H9 (cell line): ENCODE data around the gene RNU7-1. TPM values are rescaled to one million over a fixed set of nuclear protein-coding genes. Genes with fewer than 3 reads are reported as not detected.

ENCODE experiments used
- DNase-seq: peaks from one replicate; pipeline ENCODE4 v3.0.0-alpha.2; 2017
- H2AFZ ChIP-seq: one replicate; pipeline ENCODE4 v1.6.1; 2013; ENCODE audit warnings: mild to moderate bottlenecking, low read length, control low read depth, moderate library complexity
- H2AK5ac ChIP-seq: 2 replicates; pipeline ENCODE4 v1.6.1; 2013; ENCODE audit warnings: low read length, control low read depth, mixed read lengths; ENCODE audit not compliant: insufficient read length
- H2BK120ac ChIP-seq: one replicate; pipeline ENCODE4 v1.6.1; 2013; ENCODE audit warnings: low read depth, mild to moderate bottlenecking, low read length, control low read depth, inconsistent platforms; ENCODE audit not compliant: poor library complexity, severe bottlenecking
- H2BK12ac ChIP-seq: 2 replicates; pipeline ENCODE4 v1.6.1; 2013; ENCODE audit warnings: low read length, control low read depth, mixed read lengths, low read depth; ENCODE audit not compliant: insufficient read length
- H2BK15ac ChIP-seq: 2 replicates; pipeline ENCODE4 v1.6.1; 2013; ENCODE audit warnings: low read depth, low read length, control low read depth
- H2BK20ac ChIP-seq: one replicate; pipeline ENCODE4 v1.6.1; 2013; ENCODE audit warnings: low read depth, mild to moderate bottlenecking, low read length, control low read depth, inconsistent platforms; ENCODE audit not compliant: poor library complexity, severe bottlenecking
- H2BK5ac ChIP-seq: 2 replicates; pipeline ENCODE4 v1.6.1; 2013; ENCODE audit warnings: low read length, control low read depth, mixed read lengths; ENCODE audit not compliant: insufficient read length
- H3K14ac ChIP-seq: 2 replicates; pipeline ENCODE4 v1.6.1; 2013; ENCODE audit warnings: low read length, control low read depth; ENCODE audit not compliant: insufficient read depth
- H3K18ac ChIP-seq: 2 replicates; pipeline ENCODE4 v1.6.1; 2013; ENCODE audit warnings: low read depth, mild to moderate bottlenecking, mixed read lengths, low read length, control low read depth; ENCODE audit not compliant: insufficient read length
- H3K23ac ChIP-seq: 2 replicates; pipeline ENCODE4 v1.6.1; 2013; ENCODE audit warnings: low read length, control low read depth, mixed read lengths, low read depth; ENCODE audit not compliant: insufficient read length
- H3K23me2 ChIP-seq: 2 replicates; pipeline ENCODE4 v1.6.1; 2013; ENCODE audit warnings: low read depth, mild to moderate bottlenecking, mixed read lengths, low read length, control low read depth; ENCODE audit not compliant: insufficient read length, poor library complexity, severe bottlenecking
- H3K27ac ChIP-seq: 2 replicates; pipeline ENCODE4 v1.5.1; 2013; ENCODE audit warnings: low read length, control low read depth, mixed read lengths, low read depth; ENCODE audit not compliant: insufficient read length
- H3K27me3 ChIP-seq: 2 replicates; pipeline ENCODE4 v1.6.1; 2013; ENCODE audit warnings: low read length, control low read depth, inconsistent platforms; ENCODE audit not compliant: insufficient read depth
- H3K4ac ChIP-seq: 2 replicates; pipeline ENCODE4 v1.6.1; 2013; ENCODE audit warnings: low read depth, mild to moderate bottlenecking, control low read depth, inconsistent platforms, low read length, moderate library complexity
- H3K4me1 ChIP-seq: 2 replicates; pipeline ENCODE4 v1.6.1; 2013; ENCODE audit warnings: low read length, control low read depth, inconsistent platforms; ENCODE audit not compliant: insufficient read depth
- H3K4me2 ChIP-seq: 2 replicates; pipeline ENCODE4 v1.6.1; 2013; ENCODE audit warnings: low read length, control low read depth, mixed read lengths; ENCODE audit not compliant: insufficient read length, insufficient read depth
- H3K56ac ChIP-seq: 2 replicates; pipeline ENCODE4 v1.6.1; 2013; ENCODE audit warnings: low read depth, mild to moderate bottlenecking, mixed read lengths, low read length, control low read depth; ENCODE audit not compliant: insufficient read length
- H3K79me1 ChIP-seq: 2 replicates; pipeline ENCODE4 v1.6.1; 2013; ENCODE audit warnings: low read depth, mild to moderate bottlenecking, moderate library complexity, low read length, control low read depth, inconsistent platforms; ENCODE audit not compliant: insufficient read depth, poor library complexity, severe bottlenecking
- H3K79me2 ChIP-seq: 2 replicates; pipeline ENCODE4 v1.6.1; 2013; ENCODE audit warnings: low read length, control low read depth, inconsistent platforms; ENCODE audit not compliant: insufficient read depth
- H3K9ac ChIP-seq: 2 replicates; pipeline ENCODE4 v1.6.1; 2013; ENCODE audit warnings: low read length, control low read depth, mixed read lengths; ENCODE audit not compliant: insufficient read length; ENCODE audit errors: extremely low read depth
- H3K9me3 ChIP-seq: one replicate; pipeline ENCODE4 v1.6.1; 2013; ENCODE audit warnings: low read depth, low read length, inconsistent platforms; ENCODE audit not compliant: control insufficient read depth
- H3T11ph ChIP-seq: one replicate; pipeline ENCODE4 v1.6.1; 2013; ENCODE audit warnings: mild to moderate bottlenecking, low read length, control low read depth, inconsistent platforms
- H4K20me1 ChIP-seq: one replicate; pipeline ENCODE4 v1.6.1; 2013; ENCODE audit not compliant: control insufficient read depth, insufficient read length, insufficient read depth
- H4K5ac ChIP-seq: 2 replicates; pipeline ENCODE4 v1.6.1; 2013; ENCODE audit warnings: low read depth, mild to moderate bottlenecking, mixed read lengths, low read length, control low read depth; ENCODE audit not compliant: insufficient read length
- H4K8ac ChIP-seq: replicated peaks from 2 replicates; pipeline ENCODE4 v1.6.1; 2013; ENCODE audit warnings: low read length, control low read depth, mixed read lengths, low read depth; ENCODE audit not compliant: insufficient read length
- H4K91ac ChIP-seq: 2 replicates; pipeline ENCODE4 v1.6.1; 2013; ENCODE audit warnings: low read depth, mild to moderate bottlenecking, moderate library complexity, mixed read lengths, low read length, control low read depth; ENCODE audit not compliant: insufficient read length
- H3K27ac Mint-ChIP-seq, 3 experiments: 2 replicates in 2 of 3; 3 replicates in 1 of 3; pipeline ENCODE4 v1.8.0; 2020 to 2021; ENCODE audit warnings: mixed read lengths in 3 of 3, mild to moderate bottlenecking in 1 of 3, moderate library complexity in 1 of 3
- H3K27me3 Mint-ChIP-seq: 2 replicates; pipeline ENCODE4 v1.8.0; 2021; ENCODE audit warnings: low read depth, mild to moderate bottlenecking, moderate library complexity, mixed read lengths
- H3K36me3 Mint-ChIP-seq, 3 experiments: 2 replicates in 2 of 3; 3 replicates in 1 of 3; pipeline ENCODE4 v1.8.0; 2020 to 2021; ENCODE audit warnings: low read depth in 3 of 3, mixed read lengths in 3 of 3; ENCODE audit not compliant: insufficient read depth in 1 of 3
- H3K4me1 Mint-ChIP-seq, 2 experiments: 2 replicates each; pipeline ENCODE4 v1.8.0; 2020; ENCODE audit warnings: mixed read lengths in 2 of 2
- H3K4me3 Mint-ChIP-seq, 2 experiments: 2 replicates in 1 of 2; 3 replicates in 1 of 2; pipeline ENCODE4 v1.8.0; 2020 to 2021; ENCODE audit warnings: mild to moderate bottlenecking in 2 of 2, mixed read lengths in 2 of 2, moderate library complexity in 1 of 2
- H3K9me3 Mint-ChIP-seq, 2 experiments: 2 replicates in 1 of 2; 3 replicates in 1 of 2; pipeline ENCODE4 v1.8.0; 2020; ENCODE audit warnings: mild to moderate bottlenecking in 2 of 2, mixed read lengths in 2 of 2, moderate library complexity in 1 of 2
- WGBS: extraction: QIAGEN DNeasy Blood & Tissue Kit; methylation state at CpG from one replicate; pipeline ENCODE4 v1.1.7; 2013; ENCODE audit warnings: missing lambda C conversion rate, low lambda C conversion rate, mixed read lengths; ENCODE audit not compliant: insufficient read length; ENCODE audit errors: extremely low coverage; 5-methylcytosine and 5-hydroxymethylcytosine counted together
- total RNA-seq: library from RNA; stranded (reverse); gene quantifications from 2 replicates; pipeline ENCODE4 v1.2.1, GENCODE V29; 2021
- TF ChIP-seq, protein P1 (sequence below): fragments of 200-600 bp; sonication (generic); conservative IDR thresholded peaks from 3 replicates; pipeline ENCODE4 v1.8.0; 2021; ENCODE audit warnings: antibody characterized with exemption, mild to moderate bottlenecking

RNU7-1 gene
- total RNA-seq, 1 experiment from 2014 or later: not detected

DNA sequence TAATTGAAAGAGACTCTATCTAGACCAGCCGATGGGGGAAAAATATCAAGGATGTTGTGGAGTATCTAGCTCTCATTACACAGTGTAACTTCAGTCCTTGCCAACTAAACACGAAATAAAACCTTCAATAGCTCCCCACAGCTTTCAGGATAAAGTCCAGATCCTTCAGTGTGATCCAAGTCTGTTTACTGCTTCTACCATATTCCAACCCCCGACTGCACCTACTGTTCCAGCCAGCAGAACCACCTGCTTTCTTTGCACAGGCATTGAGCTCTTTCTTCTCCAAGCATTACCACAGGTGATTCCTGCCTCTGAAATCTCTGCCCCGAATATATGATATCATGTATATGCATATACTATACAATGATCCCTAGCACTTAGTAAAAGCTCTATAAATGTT is 41.2 kb upstream of the RNU7-1 start:
- Histone ChIP-seq H3K79me1 (no peaks in the 10 kb centered on the region), H3K27me3 (no peaks in the 10 kb centered on the region), H3K27ac (no peak overlapping the region), H4K5ac (no peak overlapping the region), H2AFZ (no peak overlapping the region), H2BK20ac (no peak overlapping the region), H4K91ac (no peak overlapping the region), H4K8ac (no peak overlapping the region), H3K14ac (no peak overlapping the region), H3K4ac (no peak overlapping the region), H2BK120ac (no peak overlapping the region), H2BK12ac (no peak overlapping the region), H4K20me1 (peaks cover 2% of the 10 kb centered on the region), H3K23me2 (peaks cover 3% of the 10 kb centered on the region), H3K56ac (no peak overlapping the region), H3T11ph (no peak overlapping the region), H2BK15ac (no peak overlapping the region), H3K9ac (no peak overlapping the region), H3K9me3 (no peaks in the 10 kb centered on the region), H2BK5ac (no peak overlapping the region), H3K18ac (no peak overlapping the region), H2AK5ac (no peak overlapping the region), H3K23ac (no peak overlapping the region), H3K79me2 (no peaks in the 10 kb centered on the region), H3K4me2 (no peak overlapping the region), H3K4me1 (peaks cover 2% of the 10 kb centered on the region; the same call in 1 of the 2 replicates)
- Mint-ChIP-seq H3K27me3 (peaks cover 2% of the 10 kb centered on the region; the same call in 1 of the 2 replicates), H3K4me3 (no peak overlapping the region), H3K9me3 (no peaks in the 10 kb centered on the region), H3K27ac (no peak overlapping the region), H3K36me3 (no peaks in the 10 kb centered on the region), H3K4me1 (peaks cover 4 to 14% of the 10 kb centered on the region in 2 experiments)
- TF ChIP-seq, protein P1, sequence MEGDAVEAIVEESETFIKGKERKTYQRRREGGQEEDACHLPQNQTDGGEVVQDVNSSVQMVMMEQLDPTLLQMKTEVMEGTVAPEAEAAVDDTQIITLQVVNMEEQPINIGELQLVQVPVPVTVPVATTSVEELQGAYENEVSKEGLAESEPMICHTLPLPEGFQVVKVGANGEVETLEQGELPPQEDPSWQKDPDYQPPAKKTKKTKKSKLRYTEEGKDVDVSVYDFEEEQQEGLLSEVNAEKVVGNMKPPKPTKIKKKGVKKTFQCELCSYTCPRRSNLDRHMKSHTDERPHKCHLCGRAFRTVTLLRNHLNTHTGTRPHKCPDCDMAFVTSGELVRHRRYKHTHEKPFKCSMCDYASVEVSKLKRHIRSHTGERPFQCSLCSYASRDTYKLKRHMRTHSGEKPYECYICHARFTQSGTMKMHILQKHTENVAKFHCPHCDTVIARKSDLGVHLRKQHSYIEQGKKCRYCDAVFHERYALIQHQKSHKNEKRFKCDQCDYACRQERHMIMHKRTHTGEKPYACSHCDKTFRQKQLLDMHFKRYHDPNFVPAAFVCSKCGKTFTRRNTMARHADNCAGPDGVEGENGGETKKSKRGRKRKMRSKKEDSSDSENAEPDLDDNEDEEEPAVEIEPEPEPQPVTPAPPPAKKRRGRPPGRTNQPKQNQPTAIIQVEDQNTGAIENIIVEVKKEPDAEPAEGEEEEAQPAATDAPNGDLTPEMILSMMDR: no peak
- WGBS: no CpG with 5 or more reads among the region's 4 CpGs
- no peak for DNase-seq
